DOHH2 (cell line): ENCODE measurements around the gene GRB2.

Experiments
- H3F3A ChIP-seq: fragments of 200-600 bp; sonication (generic), shearing (Covaris generic); 2 replicates; pipeline ENCODE4 v1.6.0; 2016; ENCODE audit warnings: antibody characterized with exemption, mild to moderate bottlenecking; ENCODE audit not compliant: control insufficient read depth, insufficient read depth
- H3K27ac ChIP-seq: fragments of 200-600 bp; sonication (generic); 2 replicates; pipeline ENCODE4 v1.5.1; 2014; ENCODE audit warnings: low read depth, mild to moderate bottlenecking, low read length, moderate library complexity
- H3K27me3 ChIP-seq: fragments of 200-600 bp; sonication (generic); 2 replicates; pipeline ENCODE4 v1.6.1; 2014; ENCODE audit warnings: mild to moderate bottlenecking, low read length, mixed read lengths; ENCODE audit not compliant: control insufficient read depth
- H3K36me3 ChIP-seq: fragments of 200-600 bp; sonication (generic); 2 replicates; pipeline ENCODE4 v1.6.1; 2014; ENCODE audit warnings: mild to moderate bottlenecking, low read length, moderate library complexity, mixed read lengths; ENCODE audit not compliant: control insufficient read depth
- H3K4me1 ChIP-seq: fragments of 200-600 bp; sonication (generic); 2 replicates; pipeline ENCODE4 v1.6.1; 2014; ENCODE audit warnings: mild to moderate bottlenecking, low read length, mixed read lengths; ENCODE audit not compliant: control insufficient read depth
- H3K4me2 ChIP-seq: fragments of 200-600 bp; sonication (generic); 2 replicates; pipeline ENCODE4 v1.6.0; 2014; ENCODE audit warnings: mild to moderate bottlenecking, low read length, moderate library complexity
- H3K4me3 ChIP-seq: fragments of 200-600 bp; sonication (generic); 2 replicates; pipeline ENCODE4 v1.5.1; 2014; ENCODE audit warnings: mild to moderate bottlenecking, low read length, mixed read lengths
- H3K79me2 ChIP-seq: fragments of 200-600 bp; sonication (generic); 2 replicates; pipeline ENCODE4 v1.6.1; 2014; ENCODE audit warnings: mild to moderate bottlenecking, low read length, mixed read lengths; ENCODE audit not compliant: control insufficient read depth
- H3K9me2 ChIP-seq: fragments of 200-600 bp; sonication (generic); replicated peaks from 2 replicates; pipeline ENCODE4 v1.6.1; 2014; ENCODE audit warnings: mild to moderate bottlenecking, low read length, mixed read lengths; ENCODE audit not compliant: control insufficient read depth
- H3K9me3 ChIP-seq: fragments of 200-600 bp; sonication (generic); 2 replicates; pipeline ENCODE4 v1.6.1; 2014; ENCODE audit warnings: antibody characterized with exemption, low read length, mixed read lengths; ENCODE audit not compliant: control insufficient read depth, insufficient read depth
- H4K20me1 ChIP-seq: fragments of 200-600 bp; sonication (generic); 2 replicates; pipeline ENCODE4 v1.6.0; 2014; ENCODE audit warnings: low read depth, mild to moderate bottlenecking, antibody characterized with exemption, low read length, moderate library complexity; ENCODE audit not compliant: control insufficient read depth, insufficient read depth
- EZH2phosphoT487 ChIP-seq: fragments of 200-600 bp; sonication (generic); IDR thresholded peaks from 2 replicates; pipeline ENCODE4 v1.6.1; 2017; ENCODE audit warnings: borderline replicate concordance, mild to moderate bottlenecking, antibody characterized with exemption, low read length, moderate library complexity, mixed read lengths
- TF ChIP-seq, protein P1 (sequence below): fragments of 200-600 bp; sonication (generic); IDR thresholded peaks from one replicate; pipeline ENCODE4 v1.5.1; 2014; ENCODE audit warnings: antibody characterized with exemption, mild to moderate bottlenecking, low read depth, low read length; ENCODE audit not compliant: poor library complexity, severe bottlenecking

Gene GRB2

DNA sequence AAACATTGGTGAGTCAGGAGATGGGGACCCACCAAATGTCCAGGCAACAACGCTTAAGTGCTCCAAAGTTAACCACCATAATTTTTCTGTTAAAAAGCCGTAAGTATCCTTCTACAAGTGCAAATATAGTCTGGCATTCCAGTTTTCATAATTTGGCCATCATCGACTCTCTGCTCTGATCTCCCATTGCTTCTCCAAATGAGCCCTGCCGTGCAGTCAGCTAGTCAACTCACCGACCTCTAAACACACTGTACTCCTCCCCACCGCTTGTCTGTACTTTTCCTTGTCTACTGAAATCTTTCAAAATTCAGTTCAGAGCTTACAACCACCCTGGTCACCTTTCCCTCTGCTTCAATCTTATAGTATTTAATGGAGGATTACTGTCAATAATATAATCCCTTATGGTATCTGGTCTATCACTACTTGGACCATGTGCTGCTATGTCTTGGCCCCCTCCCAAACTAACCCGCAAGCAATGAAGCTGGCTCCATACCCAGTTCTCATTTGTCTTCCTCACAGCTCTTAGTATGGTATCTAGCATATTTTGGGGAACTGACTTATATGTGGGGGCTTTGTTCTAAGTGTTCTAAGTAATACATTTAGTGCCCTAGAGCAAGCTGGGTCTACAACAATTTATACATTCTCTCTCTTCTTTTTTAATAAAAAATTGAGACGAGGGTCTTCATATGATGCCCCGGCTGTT, 63.5 kb downstream of the GRB2 start:
- TF ChIP-seq, protein P1, sequence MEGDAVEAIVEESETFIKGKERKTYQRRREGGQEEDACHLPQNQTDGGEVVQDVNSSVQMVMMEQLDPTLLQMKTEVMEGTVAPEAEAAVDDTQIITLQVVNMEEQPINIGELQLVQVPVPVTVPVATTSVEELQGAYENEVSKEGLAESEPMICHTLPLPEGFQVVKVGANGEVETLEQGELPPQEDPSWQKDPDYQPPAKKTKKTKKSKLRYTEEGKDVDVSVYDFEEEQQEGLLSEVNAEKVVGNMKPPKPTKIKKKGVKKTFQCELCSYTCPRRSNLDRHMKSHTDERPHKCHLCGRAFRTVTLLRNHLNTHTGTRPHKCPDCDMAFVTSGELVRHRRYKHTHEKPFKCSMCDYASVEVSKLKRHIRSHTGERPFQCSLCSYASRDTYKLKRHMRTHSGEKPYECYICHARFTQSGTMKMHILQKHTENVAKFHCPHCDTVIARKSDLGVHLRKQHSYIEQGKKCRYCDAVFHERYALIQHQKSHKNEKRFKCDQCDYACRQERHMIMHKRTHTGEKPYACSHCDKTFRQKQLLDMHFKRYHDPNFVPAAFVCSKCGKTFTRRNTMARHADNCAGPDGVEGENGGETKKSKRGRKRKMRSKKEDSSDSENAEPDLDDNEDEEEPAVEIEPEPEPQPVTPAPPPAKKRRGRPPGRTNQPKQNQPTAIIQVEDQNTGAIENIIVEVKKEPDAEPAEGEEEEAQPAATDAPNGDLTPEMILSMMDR = no peak
- TF ChIP-seq EZH2phosphoT487 = no peak
- peaks cover 34% of the 10 kb centered on the region for H3K36me3 ChIP-seq
- H4K20me1 ChIP-seq = no peaks in the 10 kb centered on the region
- H3K79me2 ChIP-seq = peaks cover 84% of the 10 kb centered on the region
- no peaks in the 10 kb centered on the region for H3K27me3 ChIP-seq
- peaks cover 86% of the 10 kb centered on the region for H3K4me1 ChIP-seq
- H3K9me2 ChIP-seq = no peaks in the 10 kb centered on the region
- H3F3A ChIP-seq = peaks cover 34% of the 10 kb centered on the region
- H3K4me2 ChIP-seq = peak overlapping the region; percentile 100
- H3K27ac ChIP-seq = peak overlapping the region; percentile 100
- H3K9me3 ChIP-seq = no peaks in the 10 kb centered on the region
- peak overlapping the region; percentile 69; the same call in 1 of the 2 replicates for H3K4me3 ChIP-seq

DNA sequence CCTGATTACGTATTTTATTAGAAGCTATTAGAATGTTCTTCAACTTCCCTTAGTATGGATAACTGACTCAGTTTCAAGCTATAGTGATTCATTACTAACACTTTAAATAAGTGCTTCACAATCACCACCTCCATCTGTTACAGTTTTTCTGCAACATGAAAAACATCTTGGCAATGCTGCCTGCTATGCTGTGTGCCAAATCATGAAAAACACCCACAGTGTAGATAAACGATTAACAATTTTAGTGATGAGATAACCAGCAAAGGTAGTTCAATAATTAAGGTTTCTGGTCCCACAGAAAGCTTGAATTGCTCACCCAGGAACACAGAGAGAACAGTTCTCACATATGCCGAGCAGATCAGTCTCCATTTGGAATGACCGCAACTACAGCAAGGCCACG, 64.8 kb downstream of the GRB2 start:
- Histone ChIP-seq H3K9me3 (no peaks in the 10 kb centered on the region), H3F3A (peaks cover 31% of the 10 kb centered on the region), H3K79me2 (peaks cover 89% of the 10 kb centered on the region), H4K20me1 (no peaks in the 10 kb centered on the region), H3K4me1 (peaks cover 84% of the 10 kb centered on the region), H3K36me3 (peaks cover 41% of the 10 kb centered on the region), H3K4me3 (peak overlapping the region; percentile 44; the same call in 1 of the 2 replicates), H3K27ac (peak overlapping the region; percentile 82), H3K4me2 (peak overlapping the region; percentile 64), H3K9me2 (no peaks in the 10 kb centered on the region), H3K27me3 (no peaks in the 10 kb centered on the region)
- no peak for TF ChIP-seq EZH2phosphoT487
- TF ChIP-seq, protein P1 = no peak

DNA sequence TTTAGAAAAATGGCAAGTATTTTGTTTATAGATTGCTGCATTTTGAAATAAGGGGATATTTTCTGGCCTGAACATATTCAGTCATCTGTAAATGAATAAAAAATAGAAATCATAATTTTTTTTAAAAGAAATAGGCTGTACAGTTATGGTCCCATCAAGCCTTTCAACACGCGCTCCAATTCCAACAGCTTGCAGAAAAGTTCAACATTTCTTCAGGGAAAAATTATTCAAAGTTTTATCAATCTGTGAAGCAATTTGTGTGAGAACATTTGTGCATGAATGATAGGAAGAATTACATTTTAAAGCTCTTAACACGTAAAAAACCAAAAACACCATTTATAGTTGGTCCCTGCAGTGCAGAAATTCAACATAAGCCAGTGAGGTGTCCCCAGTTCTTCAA, 65.5 kb downstream of the GRB2 start:
- no peak for TF ChIP-seq EZH2phosphoT487
- TF ChIP-seq, protein P1 = no peak
- Histone ChIP-seq H3K4me3 (peak overlapping the region; percentile 44), H3K27me3 (no peaks in the 10 kb centered on the region), H4K20me1 (peaks cover 3% of the 10 kb centered on the region; the same call in 1 of the 2 replicates), H3K79me2 (peaks cover 92% of the 10 kb centered on the region), H3K27ac (peak overlapping the region; percentile 82), H3K4me1 (peaks cover 78% of the 10 kb centered on the region), H3K9me2 (no peaks in the 10 kb centered on the region), H3K9me3 (no peaks in the 10 kb centered on the region), H3F3A (peaks cover 29% of the 10 kb centered on the region), H3K4me2 (peak overlapping the region; percentile 64), H3K36me3 (peaks cover 46% of the 10 kb centered on the region)
